Parathyroid adenoma (tissue), 2 donors: ENCODE data around the gene SPON2.

Experiments used
- H2AFZ ChIP-seq: fragments of 300-600 bp; sonication (generic); one replicate; pipeline ENCODE4 v1.7.0; 2017; ENCODE audit warnings: antibody characterized with exemption, mild to moderate bottlenecking
- H3K27ac ChIP-seq: fragments of 300-600 bp; sonication (generic); one replicate; pipeline ENCODE4 v1.7.0; 2017
- H3K27me3 ChIP-seq: fragments of 300-600 bp; sonication (generic); one replicate; pipeline ENCODE4 v1.7.0; 2017; ENCODE audit warnings: low read length; ENCODE audit not compliant: control insufficient read depth, insufficient read depth
- H3K36me3 ChIP-seq: fragments of 300-600 bp; sonication (generic); one replicate; pipeline ENCODE4 v1.7.0; 2017; ENCODE audit warnings: low read length; ENCODE audit not compliant: control insufficient read depth, insufficient read depth
- H3K4me1 ChIP-seq: fragments of 300-600 bp; sonication (generic); one replicate; pipeline ENCODE4 v1.7.0; 2017; ENCODE audit warnings: control low read depth
- H3K4me2 ChIP-seq: fragments of 300-600 bp; sonication (generic); one replicate; pipeline ENCODE4 v1.7.0; 2017; ENCODE audit warnings: low read length
- H3K4me3 ChIP-seq: fragments of 300-600 bp; sonication (generic); one replicate; pipeline ENCODE4 v1.7.0; 2017; ENCODE audit warnings: low read depth, low read length
- H3K79me2 ChIP-seq: fragments of 300-600 bp; sonication (generic); one replicate; pipeline ENCODE4 v1.7.0; 2017; ENCODE audit warnings: control low read depth
- H3K9ac ChIP-seq: fragments of 300-600 bp; sonication (generic); one replicate; pipeline ENCODE4 v1.7.0; 2017; ENCODE audit warnings: mild to moderate bottlenecking
- H3K9me3 ChIP-seq: fragments of 300-600 bp; sonication (generic); one replicate; pipeline ENCODE4 v1.7.0; 2017; ENCODE audit warnings: low read length; ENCODE audit not compliant: control insufficient read depth
- CTCF ChIP-seq: fragments of 300-600 bp; sonication (generic); IDR thresholded peaks from one replicate; pipeline ENCODE4 v1.7.0; 2017; ENCODE audit warnings: antibody characterized with exemption, mild to moderate bottlenecking
- donor health status: primary hyperparathyroidism.

SPON2 gene

DNA sequence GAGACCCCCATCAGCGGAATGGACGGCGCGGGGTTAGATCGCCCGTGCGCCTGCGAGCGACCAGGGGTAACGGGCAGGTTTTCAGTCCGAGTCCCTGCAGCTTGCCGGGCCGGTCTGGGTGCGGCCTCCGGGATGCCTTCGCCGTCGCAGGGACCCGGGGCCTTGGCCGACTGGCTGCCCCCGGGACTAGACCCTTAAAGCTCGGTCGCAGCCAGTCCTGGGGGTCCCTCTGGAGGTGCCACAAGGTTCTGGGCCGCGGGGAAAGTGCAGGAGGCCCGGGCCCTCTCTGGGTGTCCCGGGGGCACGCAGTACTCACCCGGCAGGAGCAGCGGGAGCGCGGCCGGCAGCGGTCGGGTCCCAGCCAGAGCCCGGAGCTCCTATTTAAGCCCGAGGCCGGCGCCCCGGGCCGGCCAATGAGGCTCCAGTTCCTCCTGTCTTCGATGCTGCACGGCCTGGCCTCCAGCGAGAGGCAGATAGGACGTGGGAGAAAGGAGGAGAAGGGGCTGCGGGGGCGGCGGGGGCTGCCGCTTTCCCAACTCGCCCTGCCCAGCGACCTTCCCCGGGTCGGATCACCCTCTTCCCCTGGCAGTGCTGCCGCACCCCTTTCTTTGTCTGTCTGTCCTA, at the start of gene SPON2:
SPON2 (minus strand) TSS at position 356 of the 624 bp plus-strand sequence.
- H3K4me1 ChIP-seq: no peaks in the 10 kb centered on the region
- no peak within 1 kb of the TSS for H3K9ac ChIP-seq
- no peak for TF ChIP-seq CTCF
- H3K27ac ChIP-seq: no peak within 1 kb of the TSS
- H3K4me2 ChIP-seq: peak within 1 kb of the TSS; percentile 38
- H3K79me2 ChIP-seq: no peaks in the 10 kb centered on the region
- H3K4me3 ChIP-seq: peak within 1 kb of the TSS; percentile 4
- H3K27me3 ChIP-seq: peaks cover 9% of the 10 kb centered on the region
- no peaks in the 10 kb centered on the region for H3K9me3 ChIP-seq
- H2AFZ ChIP-seq: peak within 1 kb of the TSS; percentile 38
- H3K36me3 ChIP-seq: no peaks in the 10 kb centered on the region

GRCh38 chr4:1221155-1221870, 48.9 kb upstream of the SPON2 start:
- no peak overlapping the region for H3K27ac ChIP-seq
- no peaks in the 10 kb centered on the region for H3K9me3 ChIP-seq
- no peak overlapping the region for H2AFZ ChIP-seq
- no peaks in the 10 kb centered on the region for H3K4me1 ChIP-seq
- no peaks in the 10 kb centered on the region for H3K79me2 ChIP-seq
- no peak for TF ChIP-seq CTCF
- H3K9ac ChIP-seq: no peak overlapping the region
- H3K36me3 ChIP-seq: no peaks in the 10 kb centered on the region
- H3K4me3 ChIP-seq: no peak overlapping the region
- H3K4me2 ChIP-seq: no peak overlapping the region
- H3K27me3 ChIP-seq: no peaks in the 10 kb centered on the region

DNA sequence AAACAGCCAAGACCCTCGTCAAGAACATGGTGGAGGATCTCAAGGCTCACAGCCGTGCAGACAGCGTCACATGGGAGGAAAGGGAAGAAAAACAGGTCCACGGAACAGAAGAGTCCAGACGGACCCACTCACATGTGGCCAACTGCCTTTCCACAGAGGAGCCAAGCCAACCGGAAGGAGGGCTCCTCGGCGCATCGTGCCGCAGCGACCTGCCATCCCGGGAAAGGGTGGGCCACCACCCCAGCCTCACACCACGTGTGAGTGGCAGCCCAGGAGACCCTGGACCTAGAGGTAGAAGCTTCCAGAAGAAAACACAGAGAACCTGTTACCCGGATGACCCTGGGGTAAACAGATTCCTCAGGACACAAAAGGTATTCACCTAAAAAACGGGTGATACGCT, 48.2 kb upstream of the SPON2 start:
- H3K4me2 ChIP-seq: no peak overlapping the region
- no peak overlapping the region for H3K27ac ChIP-seq
- no peaks in the 10 kb centered on the region for H3K27me3 ChIP-seq
- no peaks in the 10 kb centered on the region for H3K79me2 ChIP-seq
- no peak overlapping the region for H3K4me3 ChIP-seq
- H3K9me3 ChIP-seq: no peaks in the 10 kb centered on the region
- no peaks in the 10 kb centered on the region for H3K4me1 ChIP-seq
- TF ChIP-seq CTCF: no peak
- no peak overlapping the region for H3K9ac ChIP-seq
- no peaks in the 10 kb centered on the region for H3K36me3 ChIP-seq
- no peak overlapping the region for H2AFZ ChIP-seq

DNA sequence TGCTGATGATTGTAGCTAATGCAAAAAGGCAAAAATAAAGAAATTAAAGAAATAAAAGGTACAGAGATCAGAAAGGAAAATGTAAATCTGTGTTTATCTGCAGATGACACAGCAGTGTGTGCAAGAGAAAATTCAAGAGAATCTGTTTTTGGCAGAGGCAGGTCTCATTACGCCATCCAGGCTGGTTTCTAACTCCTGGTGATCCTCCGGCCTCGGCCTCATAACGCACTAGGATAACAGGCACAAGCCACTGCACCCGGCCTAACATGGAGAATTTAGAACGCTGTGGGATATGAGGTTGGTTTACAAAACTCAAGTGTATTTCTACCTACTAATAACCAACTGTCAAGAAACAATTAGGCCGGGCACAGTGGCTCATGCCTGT, 47.2 kb upstream of the SPON2 start:
- no peaks in the 10 kb centered on the region for H3K79me2 ChIP-seq
- no peaks in the 10 kb centered on the region for H3K36me3 ChIP-seq
- H3K9ac ChIP-seq: no peak overlapping the region
- H3K27ac ChIP-seq: no peak overlapping the region
- no peaks in the 10 kb centered on the region for H3K4me1 ChIP-seq
- no peak overlapping the region for H2AFZ ChIP-seq
- H3K4me3 ChIP-seq: no peak overlapping the region
- no peak overlapping the region for H3K4me2 ChIP-seq
- no peaks in the 10 kb centered on the region for H3K9me3 ChIP-seq
- H3K27me3 ChIP-seq: no peaks in the 10 kb centered on the region
- no peak for TF ChIP-seq CTCF
